Stimulated activated CD8-positive, alpha-beta memory T cell treated with anti-CD3 and anti-CD28 coated beads, Interleukin-15, amount 100 ng/mL, for 24 hours (primary cell): ENCODE results near the gene SDE2.
"Not testable (repeated sequence)": the region's sequence is repeated elsewhere in the genome, so short reads cannot be mapped to it uniquely, and the experiment has no call there.

Experiments
- DNase-seq: peaks from one replicate; pipeline ENCODE4 v3.0.0-alpha.2; 2020; ENCODE audit warnings: low read depth

Gene SDE2

GRCh38 chr1:225975146-225975545 lies 24.0 kb downstream of the SDE2 start:
- DNase-seq = not testable (repeated sequence)

DNA sequence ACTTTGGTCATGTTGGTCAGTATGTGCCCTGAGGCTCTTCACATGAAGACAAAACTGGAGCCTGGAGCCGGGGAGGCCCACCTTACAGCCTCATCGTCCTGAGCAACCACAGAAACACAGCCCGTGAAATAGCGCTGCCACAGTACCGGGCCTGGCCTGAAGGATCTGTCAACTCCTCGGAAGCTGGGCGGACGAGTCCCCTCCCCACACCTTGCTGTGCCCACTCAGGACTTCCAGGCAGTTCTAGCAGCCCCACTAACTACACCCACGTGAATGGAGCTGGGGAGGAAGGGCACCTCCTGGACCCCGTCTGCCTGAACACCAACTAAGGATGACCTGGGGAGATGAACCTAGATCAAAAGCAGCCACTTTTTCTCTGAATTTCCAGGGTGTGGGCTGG lies 24.7 kb downstream of the SDE2 start:
- DNase-seq = no peak

GRCh38 chr1:225973158-225973557 lies 26.0 kb downstream of the SDE2 start:
- DNase-seq = no peak

DNA sequence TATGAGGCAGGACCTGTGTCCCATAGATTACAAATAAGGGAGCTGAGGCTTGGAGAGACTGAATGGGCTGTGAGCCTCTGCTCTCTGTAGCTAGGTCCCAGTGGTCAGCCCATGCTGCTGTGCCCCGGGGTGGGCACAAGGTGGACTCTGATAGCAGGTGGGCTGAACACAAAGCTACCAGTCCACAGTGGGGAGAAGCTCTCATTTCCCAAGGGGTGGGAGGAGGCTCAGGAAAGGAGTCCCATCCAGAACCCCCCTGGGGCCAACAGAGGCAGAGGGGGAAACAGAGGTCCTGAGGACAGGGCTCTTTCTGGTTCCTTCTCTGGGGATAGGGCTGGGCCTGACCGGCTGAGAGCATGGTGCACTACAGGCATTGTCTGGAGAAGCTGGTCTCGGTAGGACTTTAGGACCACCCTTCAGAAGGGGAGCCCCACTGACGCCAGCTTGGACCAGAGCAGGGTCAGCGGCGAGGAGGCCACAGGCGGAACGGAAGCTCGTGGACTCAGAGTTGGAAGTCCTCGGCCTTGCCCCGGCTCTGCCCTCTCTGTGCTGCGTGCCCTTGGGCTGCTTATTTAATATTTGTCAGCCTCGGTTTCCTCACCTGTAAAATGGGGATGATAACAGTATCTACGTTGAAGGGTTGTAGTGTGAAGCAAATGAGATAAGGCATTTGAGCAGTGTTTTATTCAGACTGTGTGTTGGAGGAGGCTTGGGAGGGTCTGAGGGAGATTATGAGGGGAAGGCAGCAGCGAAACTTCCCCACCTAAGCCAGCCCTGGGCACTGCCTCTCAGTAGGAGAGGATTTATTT lies 26.6 kb downstream of the SDE2 start:
- no peak for DNase-seq

GRCh38 chr1:225970592-225971157 lies 28.5 kb downstream of the SDE2 start:
- DNase-seq = not testable (repeated sequence)

DNA sequence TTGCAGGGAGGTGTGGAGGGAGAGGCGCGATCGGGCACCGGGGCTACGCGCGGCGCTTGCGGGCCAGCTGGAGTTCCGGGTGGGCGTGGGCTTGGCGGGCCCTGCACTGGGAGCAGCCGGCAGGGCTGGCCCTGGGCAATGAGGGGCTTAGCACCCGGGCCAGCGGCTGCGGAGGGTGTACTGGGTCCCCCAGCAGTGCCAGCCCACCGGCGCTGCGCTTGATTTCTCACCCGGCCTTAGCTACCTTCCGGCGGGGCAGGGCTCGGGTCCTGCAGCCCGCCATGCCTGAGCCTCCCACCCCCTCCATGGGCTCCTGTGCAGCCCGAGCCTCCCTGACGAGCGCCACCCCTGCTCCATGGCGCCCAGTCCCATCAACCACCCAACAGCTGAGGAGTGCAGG lies 29.4 kb downstream of the SDE2 start:
- DNase-seq = not testable (repeated sequence)

DNA sequence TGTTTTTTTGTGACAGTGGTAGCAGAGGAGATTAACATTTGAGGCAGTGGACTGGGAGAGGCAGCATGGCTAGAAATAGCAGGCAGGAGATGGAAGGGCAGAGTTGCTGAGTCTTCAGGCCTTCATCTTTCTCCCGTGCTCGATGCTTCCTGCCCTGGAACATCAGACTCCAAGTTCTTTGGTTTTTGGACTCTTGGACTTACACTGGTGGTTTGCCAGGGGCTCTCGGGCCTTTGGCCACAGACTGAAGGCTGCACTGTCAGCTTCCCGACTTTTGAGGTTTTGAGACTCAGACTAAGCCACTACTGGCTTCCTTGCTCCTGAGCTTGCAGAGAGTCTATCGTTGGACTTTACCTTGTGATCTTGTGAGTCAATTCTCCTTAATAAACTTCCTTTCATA lies 33.9 kb downstream of the SDE2 start:
- DNase-seq = no peak

GRCh38 chr1:225963735-225964530 lies 35.2 kb downstream of the SDE2 start:
- DNase-seq = no peak

DNA sequence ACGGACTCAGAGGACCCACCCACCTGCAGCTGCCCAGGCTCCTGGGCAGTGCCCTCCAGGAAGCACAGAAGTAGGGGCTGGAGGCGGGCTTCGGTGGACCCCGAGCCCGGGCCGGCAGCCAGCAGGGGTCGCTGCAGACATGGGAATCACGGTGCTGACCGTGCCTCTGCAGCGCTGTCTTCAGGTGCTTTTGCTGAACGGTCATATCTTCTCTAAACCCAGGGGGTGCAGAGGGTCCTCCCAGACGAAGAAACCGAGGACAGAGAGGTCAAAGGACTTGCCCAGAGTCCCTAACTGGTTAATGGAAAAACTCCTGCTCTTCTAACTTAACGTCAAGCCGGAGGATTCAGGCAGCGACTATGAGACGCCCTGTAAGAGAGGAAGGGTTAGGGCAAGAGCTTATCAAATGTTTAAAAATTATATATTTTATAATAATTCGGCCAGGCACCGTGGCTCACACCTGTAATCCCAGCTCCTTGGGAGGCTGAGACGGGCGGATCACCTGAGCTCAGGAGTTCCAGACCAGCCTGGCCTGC lies 36.6 kb downstream of the SDE2 start:
- DNase-seq = peak; percentile 47

DNA sequence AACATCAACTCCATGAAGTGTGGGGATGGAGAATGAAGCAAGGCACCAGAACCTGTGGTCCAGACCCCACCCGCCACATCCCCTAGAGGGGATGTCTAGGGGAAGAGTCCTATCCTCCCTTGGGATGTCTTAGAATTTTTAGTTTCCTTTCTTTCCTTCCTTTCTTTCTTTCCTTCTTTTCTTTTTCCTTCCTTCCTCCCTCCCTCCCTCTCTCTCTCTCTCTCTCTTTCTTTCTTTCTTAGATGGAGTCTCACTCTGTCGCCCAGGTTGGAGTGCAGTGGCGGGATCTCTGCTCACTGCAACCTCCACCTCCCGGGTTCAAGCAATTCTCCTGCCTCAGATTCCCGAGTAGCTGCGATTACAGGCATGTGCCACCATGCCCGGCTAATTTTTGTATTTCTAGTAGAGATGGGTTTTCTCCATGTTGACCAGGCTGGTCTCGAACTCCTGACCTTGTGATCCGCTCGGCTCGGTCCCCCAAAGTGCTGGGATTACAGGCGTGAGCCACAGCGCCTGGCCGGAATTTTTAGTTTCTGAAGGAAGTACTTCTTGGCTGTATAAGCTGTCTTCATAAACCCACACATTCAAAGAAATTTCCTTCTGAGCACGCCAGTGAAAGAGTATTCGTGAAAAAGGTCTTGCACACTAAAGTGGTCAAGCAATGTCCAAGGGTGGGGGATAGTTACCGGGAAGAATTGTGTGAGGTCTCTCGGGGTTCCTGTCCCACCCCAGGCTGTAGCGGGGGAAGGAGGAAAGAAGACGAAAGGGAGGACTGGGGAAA lies 37.3 kb downstream of the SDE2 start:
- DNase-seq = no peak

DNA sequence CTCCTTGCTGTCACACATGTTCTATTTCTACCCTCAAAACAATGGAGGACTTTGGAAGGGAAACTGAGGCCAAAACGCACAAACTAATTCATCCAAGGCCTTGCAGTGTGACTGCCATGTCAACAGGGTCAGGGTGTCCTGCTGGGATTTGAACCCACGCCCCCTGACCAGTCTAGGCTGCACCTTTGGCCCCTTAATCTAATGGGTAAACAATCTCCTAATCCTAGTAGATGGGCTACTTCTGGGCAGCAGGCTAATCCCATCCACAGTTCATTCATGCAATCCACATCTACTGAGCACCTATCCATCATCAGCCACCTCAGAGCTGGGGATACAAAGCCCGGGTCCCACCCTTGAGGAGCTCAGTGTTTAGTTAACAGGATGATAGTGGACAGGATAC lies 41.1 kb downstream of the SDE2 start:
- no peak for DNase-seq

DNA sequence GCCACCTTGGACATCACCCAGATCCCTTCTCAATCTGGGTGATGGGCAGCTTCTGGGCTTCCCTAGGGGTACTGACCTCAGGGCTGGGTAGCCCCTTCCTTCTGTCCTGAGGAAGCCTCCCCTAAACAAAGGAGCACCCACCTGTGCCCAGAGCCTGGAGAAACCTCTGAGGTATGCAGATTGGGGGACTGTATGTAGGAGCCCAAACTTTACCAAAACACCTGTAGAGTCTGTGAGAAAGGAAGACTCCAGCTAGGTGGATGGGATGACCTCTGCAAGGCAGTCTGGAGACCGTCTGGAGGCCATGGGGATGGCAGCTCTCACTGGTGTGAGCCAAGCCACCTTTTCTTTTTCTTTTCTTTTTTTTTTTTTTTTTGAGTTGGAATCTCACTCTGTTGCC lies 44.4 kb downstream of the SDE2 start:
- no peak for DNase-seq

DNA sequence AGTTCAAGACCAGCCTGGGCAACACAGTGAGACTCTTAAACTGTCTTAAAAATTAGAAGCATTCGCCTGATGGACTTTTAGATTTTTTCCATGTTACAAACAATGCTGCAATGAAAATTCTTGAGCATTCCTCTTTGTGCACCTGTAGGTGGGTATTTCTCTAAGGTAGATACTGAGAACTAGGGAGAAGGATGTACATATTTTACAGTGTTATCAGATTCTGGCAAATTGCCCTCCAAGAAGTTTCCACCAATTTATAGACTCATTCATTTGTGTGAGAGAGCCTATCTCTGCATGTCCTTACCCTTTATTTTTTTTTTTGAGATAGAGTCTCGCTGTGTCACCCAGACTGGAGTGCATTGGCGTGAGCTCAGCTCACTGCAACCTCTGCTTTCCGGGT lies 45.8 kb downstream of the SDE2 start:
- no peak for DNase-seq

DNA sequence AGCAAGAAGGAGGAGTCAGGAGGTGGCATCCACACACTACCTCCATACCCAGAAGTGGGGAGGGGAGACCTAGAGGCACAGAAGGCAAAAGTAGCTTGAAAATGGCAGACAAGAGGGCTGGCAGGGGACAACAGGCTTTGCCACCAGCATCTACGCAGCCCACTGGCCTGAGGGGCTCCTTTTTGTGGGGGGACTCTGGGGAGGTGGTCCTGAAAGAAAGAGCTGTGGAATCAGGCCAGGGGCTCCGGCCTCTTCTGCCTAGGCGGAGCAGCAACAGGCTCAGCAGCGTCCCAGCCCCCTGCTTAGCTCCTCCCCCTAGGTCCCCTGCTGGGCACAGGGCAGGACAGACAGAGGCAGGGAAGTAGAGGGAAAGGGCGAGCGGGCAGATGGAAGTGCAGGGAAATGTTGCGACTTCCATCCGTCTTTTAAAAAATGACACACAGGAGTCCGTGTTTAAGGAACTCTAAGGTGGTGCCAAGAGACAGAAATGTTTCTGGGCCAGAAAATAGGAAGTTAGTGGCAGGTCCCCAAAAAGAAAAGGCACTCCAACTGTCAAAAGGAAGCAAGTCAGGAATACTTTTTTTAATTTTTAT lies 48.1 kb downstream of the SDE2 start:
- no peak for DNase-seq

- no peak for DNase-seq
These were observed 50.1 kb downstream of the SDE2 start for GRCh38 chr1:225949041-225949440.

GRCh38 chr1:225946803-225947202 lies 52.3 kb downstream of the SDE2 start:
- no peak for DNase-seq

DNA sequence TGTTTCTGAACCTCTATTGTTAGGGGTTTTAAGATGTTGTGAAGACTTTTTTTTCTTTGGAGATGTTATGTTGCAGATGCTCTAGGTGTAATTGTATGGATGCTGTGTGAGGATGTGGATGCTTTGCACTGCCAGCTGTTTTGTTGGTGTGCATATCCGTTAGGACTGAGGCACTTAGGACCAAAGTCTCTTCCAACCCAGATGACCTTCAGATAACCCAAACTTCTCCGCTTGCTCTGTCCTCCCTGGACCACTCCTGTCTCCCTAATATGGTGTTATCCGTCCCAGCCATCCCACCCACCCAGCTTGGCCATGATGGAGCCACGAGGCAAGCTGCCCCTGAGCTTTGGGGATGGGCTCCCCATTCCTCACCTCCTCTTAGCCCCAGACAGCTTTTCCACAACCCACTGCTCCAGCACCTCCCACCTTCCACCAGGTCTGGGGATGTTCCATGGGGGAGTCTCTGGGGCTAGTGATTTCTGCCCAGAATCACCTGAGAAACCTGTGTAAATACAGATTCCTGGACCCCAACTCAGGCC lies 53.0 kb downstream of the SDE2 start:
- DNase-seq = no peak

- no peak for DNase-seq
These were observed 53.6 kb downstream of the SDE2 start for GRCh38 chr1:225945564-225945963.

DNA sequence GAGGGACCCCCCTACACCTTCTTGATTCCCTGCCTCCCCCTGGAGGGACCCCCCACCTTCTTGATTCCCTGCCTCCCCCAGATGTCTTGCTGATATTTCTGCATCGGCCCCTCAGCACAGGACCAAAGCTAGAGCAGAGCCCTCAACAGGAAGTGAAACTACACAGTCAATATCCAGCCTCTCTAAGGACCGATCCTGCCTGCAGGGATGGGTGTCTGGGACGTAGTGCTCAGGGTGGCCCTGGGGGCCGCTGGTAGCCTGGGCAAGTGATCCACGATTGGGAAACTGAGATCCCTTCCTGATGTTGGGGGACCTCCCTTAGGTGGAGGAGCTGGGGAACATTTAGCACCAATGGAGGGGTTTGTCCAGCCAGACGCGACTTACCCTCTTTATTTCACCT lies 54.2 kb downstream of the SDE2 start:
- no peak for DNase-seq

- no peak for DNase-seq
These were observed 54.8 kb downstream of the SDE2 start for GRCh38 chr1:225944387-225944786.

GRCh38 chr1:225943582-225943981 lies 55.6 kb downstream of the SDE2 start:
- no peak for DNase-seq
